KMS-11 (cell line): Measurements from ENCODE around the gene DLG5.

Experiments used
- H2AFZ ChIP-seq: fragments of 200-600 bp; sonication (generic); 2 replicates; pipeline ENCODE4 v1.6.1; 2016; ENCODE audit warnings: antibody characterized with exemption, mixed run types, low read depth
- H3K27ac ChIP-seq: fragments of 200-600 bp; sonication (generic); 2 replicates; pipeline ENCODE4 v1.6.1; 2016; ENCODE audit warnings: mild to moderate bottlenecking, mixed run types
- H3K27me3 ChIP-seq: fragments of 200-600 bp; sonication (generic); 2 replicates; pipeline ENCODE4 v1.6.1; 2017; ENCODE audit warnings: mild to moderate bottlenecking, low read depth, mixed run types, moderate library complexity; ENCODE audit not compliant: insufficient read depth
- H3K36me3 ChIP-seq: fragments of 200-600 bp; sonication (generic); 2 replicates; pipeline ENCODE4 v1.6.1; 2017; ENCODE audit warnings: mild to moderate bottlenecking, mixed run types; ENCODE audit not compliant: insufficient read depth
- H3K4me1 ChIP-seq: fragments of 200-600 bp; sonication (generic); 2 replicates; pipeline ENCODE4 v1.6.1; 2016; ENCODE audit warnings: mild to moderate bottlenecking, low read depth, mixed run types; ENCODE audit not compliant: poor library complexity, severe bottlenecking
- H3K4me2 ChIP-seq: fragments of 200-600 bp; sonication (generic); 2 replicates; pipeline ENCODE4 v1.7.0; 2016; ENCODE audit warnings: mild to moderate bottlenecking, mixed run types
- H3K4me3 ChIP-seq: fragments of 200-600 bp; sonication (generic); IDR thresholded peaks from 2 replicates; pipeline ENCODE4 v1.6.1; 2017; ENCODE audit warnings: low read depth, low read length, mixed read lengths; ENCODE audit not compliant: insufficient read depth
- H3K79me2 ChIP-seq: fragments of 200-600 bp; sonication (generic); 2 replicates; pipeline ENCODE4 v1.6.1; 2016; ENCODE audit warnings: low read depth, mixed run types; ENCODE audit not compliant: insufficient read depth
- H3K9ac ChIP-seq: fragments of 200-600 bp; sonication (generic); 2 replicates; pipeline ENCODE4 v1.6.1; 2016; ENCODE audit warnings: mild to moderate bottlenecking, mixed run types
- H4K20me1 ChIP-seq: fragments of 200-600 bp; sonication (generic); 2 replicates; pipeline ENCODE4 v1.6.1; 2016; ENCODE audit warnings: mild to moderate bottlenecking, mixed run types; ENCODE audit not compliant: insufficient read depth
- TF ChIP-seq, protein P1 (sequence below): fragments of 200-600 bp; sonication (generic); conservative IDR thresholded peaks from 2 replicates; pipeline ENCODE4 v1.6.1; 2017; ENCODE audit warnings: low read depth, mild to moderate bottlenecking, antibody characterized with exemption, low read length, moderate library complexity, mixed read lengths

The DLG5 gene

DNA sequence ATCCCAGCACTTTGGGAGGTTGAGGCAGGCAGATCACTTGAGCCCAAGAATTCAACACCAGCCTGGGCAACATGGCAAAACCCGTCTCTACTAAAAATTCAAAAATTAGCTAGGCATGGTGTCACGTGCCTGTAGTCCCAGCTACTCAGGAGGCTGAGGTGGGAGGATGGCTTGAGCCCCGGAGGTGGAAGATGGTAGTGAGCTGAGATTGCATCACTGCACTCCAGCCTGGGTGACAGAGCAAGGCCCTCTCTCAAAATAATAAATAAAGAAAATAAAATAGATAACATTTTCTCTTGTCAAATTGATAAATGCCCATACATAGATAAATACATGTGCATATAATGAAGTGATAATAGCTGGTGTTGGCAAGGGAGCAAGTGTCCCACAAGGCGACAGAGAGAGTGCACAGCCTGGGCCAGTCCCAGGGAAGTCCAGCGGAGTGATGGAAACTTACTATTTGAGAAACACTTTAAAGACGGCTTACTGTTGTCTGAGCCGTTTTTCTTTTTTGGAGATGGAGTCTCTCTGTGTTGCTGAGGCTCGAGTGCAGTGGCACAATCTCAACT lies 33.4 kb upstream of the DLG5 start:
- TF ChIP-seq, protein P1, sequence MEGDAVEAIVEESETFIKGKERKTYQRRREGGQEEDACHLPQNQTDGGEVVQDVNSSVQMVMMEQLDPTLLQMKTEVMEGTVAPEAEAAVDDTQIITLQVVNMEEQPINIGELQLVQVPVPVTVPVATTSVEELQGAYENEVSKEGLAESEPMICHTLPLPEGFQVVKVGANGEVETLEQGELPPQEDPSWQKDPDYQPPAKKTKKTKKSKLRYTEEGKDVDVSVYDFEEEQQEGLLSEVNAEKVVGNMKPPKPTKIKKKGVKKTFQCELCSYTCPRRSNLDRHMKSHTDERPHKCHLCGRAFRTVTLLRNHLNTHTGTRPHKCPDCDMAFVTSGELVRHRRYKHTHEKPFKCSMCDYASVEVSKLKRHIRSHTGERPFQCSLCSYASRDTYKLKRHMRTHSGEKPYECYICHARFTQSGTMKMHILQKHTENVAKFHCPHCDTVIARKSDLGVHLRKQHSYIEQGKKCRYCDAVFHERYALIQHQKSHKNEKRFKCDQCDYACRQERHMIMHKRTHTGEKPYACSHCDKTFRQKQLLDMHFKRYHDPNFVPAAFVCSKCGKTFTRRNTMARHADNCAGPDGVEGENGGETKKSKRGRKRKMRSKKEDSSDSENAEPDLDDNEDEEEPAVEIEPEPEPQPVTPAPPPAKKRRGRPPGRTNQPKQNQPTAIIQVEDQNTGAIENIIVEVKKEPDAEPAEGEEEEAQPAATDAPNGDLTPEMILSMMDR = no peak
- Histone ChIP-seq H3K36me3 (no peaks in the 10 kb centered on the region), H3K27me3 (no peaks in the 10 kb centered on the region), H3K4me1 (no peaks in the 10 kb centered on the region), H4K20me1 (no peaks in the 10 kb centered on the region), H3K79me2 (no peaks in the 10 kb centered on the region), H3K27ac (no peak overlapping the region), H3K4me2 (no peak overlapping the region), H2AFZ (no peak overlapping the region), H3K9ac (no peak overlapping the region), H3K4me3 (no peak overlapping the region)

DNA sequence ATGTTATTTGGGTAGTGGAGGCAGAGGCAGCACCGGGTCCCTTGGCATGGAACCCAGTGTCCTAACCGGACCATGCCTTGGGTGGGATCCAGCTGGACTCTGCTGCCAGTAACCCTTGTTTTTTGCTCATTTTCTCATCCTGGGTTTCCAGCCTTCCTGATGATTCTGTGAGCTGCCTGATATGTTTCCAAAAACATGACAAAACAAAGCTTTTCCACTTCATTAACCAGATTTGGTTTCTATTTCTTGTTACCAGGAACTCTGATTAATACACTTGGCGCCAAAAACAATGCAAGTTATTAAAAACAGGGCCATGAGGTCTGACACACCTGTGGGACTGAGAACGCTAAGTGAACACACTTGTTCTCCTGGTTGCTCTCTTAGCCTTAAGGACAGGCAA lies 32.8 kb upstream of the DLG5 start:
- Histone ChIP-seq H3K27ac (no peak overlapping the region), H3K27me3 (no peaks in the 10 kb centered on the region), H3K4me2 (no peak overlapping the region), H3K4me1 (no peaks in the 10 kb centered on the region), H3K4me3 (no peak overlapping the region), H2AFZ (no peak overlapping the region), H3K9ac (no peak overlapping the region), H3K36me3 (no peaks in the 10 kb centered on the region), H3K79me2 (no peaks in the 10 kb centered on the region), H4K20me1 (no peaks in the 10 kb centered on the region)
- TF ChIP-seq, protein P1 = no peak

DNA sequence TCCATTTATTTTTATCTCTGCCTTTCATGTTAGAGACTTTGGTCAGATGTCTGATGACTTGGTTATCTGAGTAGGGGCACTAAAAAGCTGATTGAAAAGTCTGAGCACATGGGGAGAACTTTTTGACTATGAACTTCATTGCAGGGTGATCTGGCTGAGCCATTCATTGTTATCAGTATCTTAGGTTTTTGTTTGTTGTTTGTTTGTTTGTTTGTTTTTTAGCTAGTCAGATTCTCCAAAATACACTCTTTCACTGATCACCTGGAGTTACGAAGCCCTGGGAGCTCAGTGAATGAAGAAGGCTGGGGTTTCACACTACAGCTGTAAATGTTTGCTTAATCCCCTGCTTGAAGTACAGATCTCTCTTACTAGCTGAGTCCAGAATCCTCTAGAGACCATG lies 28.6 kb upstream of the DLG5 start:
- H3K4me3 ChIP-seq = no peak overlapping the region
- no peaks in the 10 kb centered on the region for H3K4me1 ChIP-seq
- no peak overlapping the region for H3K9ac ChIP-seq
- no peaks in the 10 kb centered on the region for H3K36me3 ChIP-seq
- TF ChIP-seq, protein P1 = no peak
- no peak overlapping the region for H2AFZ ChIP-seq
- H3K27ac ChIP-seq = no peak overlapping the region
- no peaks in the 10 kb centered on the region for H3K79me2 ChIP-seq
- H4K20me1 ChIP-seq = no peaks in the 10 kb centered on the region
- no peak overlapping the region for H3K4me2 ChIP-seq
- H3K27me3 ChIP-seq = no peaks in the 10 kb centered on the region

DNA sequence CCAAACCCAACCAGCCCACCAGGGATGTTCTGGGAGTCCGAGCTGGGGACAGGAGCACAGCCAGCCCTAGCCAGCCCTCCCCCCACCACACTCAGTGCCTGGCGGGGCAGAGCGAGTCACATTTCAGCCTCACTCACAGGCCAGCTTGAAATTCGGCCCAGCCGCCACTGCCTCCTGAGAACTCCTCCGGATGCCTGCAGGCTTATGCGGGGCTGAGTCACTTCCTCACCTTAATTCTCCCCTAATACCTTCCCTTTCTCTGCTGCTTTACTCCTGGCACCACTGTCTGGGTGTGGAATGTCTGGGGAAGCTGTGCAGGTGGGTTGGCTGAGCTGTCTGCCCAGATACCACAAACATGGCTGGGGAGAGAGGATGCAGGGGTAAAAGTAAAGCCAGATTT lies 22.6 kb upstream of the DLG5 start:
- H3K4me1 ChIP-seq = no peaks in the 10 kb centered on the region
- TF ChIP-seq, protein P1 = no peak
- H3K36me3 ChIP-seq = no peaks in the 10 kb centered on the region
- H3K27me3 ChIP-seq = no peaks in the 10 kb centered on the region
- H3K9ac ChIP-seq = no peak overlapping the region
- H3K4me2 ChIP-seq = no peak overlapping the region
- no peak overlapping the region for H2AFZ ChIP-seq
- H4K20me1 ChIP-seq = no peaks in the 10 kb centered on the region
- H3K79me2 ChIP-seq = no peaks in the 10 kb centered on the region
- H3K27ac ChIP-seq = no peak overlapping the region
- H3K4me3 ChIP-seq = no peak overlapping the region
